HepG2 (cell line): ENCODE data around the gene NXN. TPM values are rescaled to one million over a fixed set of nuclear protein-coding genes. Genes with fewer than 3 reads are reported as not detected.

ENCODE experiments used
- ATF7-NPFF ChIP-seq: sonication (generic); formaldehyde crosslinking; IDR thresholded peaks from 2 replicates; pipeline ENCODE4 v1.8.1; 2023; ENCODE audit warnings: mild to moderate bottlenecking, low read depth, missing genetic modification reagents, moderate library complexity
- FOXP4 ChIP-seq: sonication (generic); formaldehyde crosslinking; IDR thresholded peaks from 2 replicates; pipeline ENCODE4 v1.4.0; 2020; ENCODE audit warnings: missing genetic modification reagents
- KLF15 ChIP-seq: sonication (generic); formaldehyde crosslinking; IDR thresholded peaks from 2 replicates; pipeline ENCODE4 v1.8.1; 2023; ENCODE audit warnings: borderline replicate concordance, mild to moderate bottlenecking, inconsistent platforms, missing genetic modification reagents, mixed read lengths
- MED8 ChIP-seq: sonication (generic); formaldehyde crosslinking; IDR thresholded peaks from 2 replicates; pipeline ENCODE4 v1.8.1; 2023; ENCODE audit warnings: mild to moderate bottlenecking, missing genetic modification reagents; ENCODE audit not compliant: insufficient replicate concordance
- NR1H2 ChIP-seq: sonication (generic); formaldehyde crosslinking; IDR thresholded peaks from 2 replicates; pipeline ENCODE4 v1.8.1; 2022; ENCODE audit warnings: low read depth, missing genetic modification reagents, borderline replicate concordance
- PCBP1 ChIP-seq: fragments of 200-400 bp; formaldehyde crosslinking; IDR thresholded peaks from 2 replicates; pipeline ENCODE4 v1.6.1; 2017; ENCODE audit warnings: mild to moderate bottlenecking, low read depth, low read length, borderline replicate concordance
- POLR2A ChIP-seq, 2 experiments: IDR thresholded peaks; 2 replicates each; pipeline ENCODE4 v1.6.1; 2011; ENCODE audit warnings: low read depth in 2 of 2, low read length in 2 of 2, mild to moderate bottlenecking in 1 of 2, moderate library complexity in 1 of 2; ENCODE audit not compliant: insufficient read depth in 1 of 2
- RXRA ChIP-seq: sonication (generic); formaldehyde crosslinking; IDR thresholded peaks from 2 replicates; pipeline ENCODE4 v1.5.1; 2020; ENCODE audit warnings: missing genetic modification reagents
- SALL1 ChIP-seq: sonication (generic); formaldehyde crosslinking; IDR thresholded peaks from 2 replicates; pipeline ENCODE4 v1.8.0; 2022; ENCODE audit warnings: mild to moderate bottlenecking, missing genetic modification reagents
- SMC3 ChIP-seq: IDR thresholded peaks from 2 replicates; pipeline ENCODE4 v1.6.1; 2011; ENCODE audit warnings: low read length, improper control_type of control experiment
- SOX5 ChIP-seq: IDR thresholded peaks from 2 replicates; pipeline ENCODE4 v1.6.1; 2016; ENCODE audit warnings: borderline replicate concordance
- ZBTB14 ChIP-seq: sonication (generic); formaldehyde crosslinking; IDR thresholded peaks from 2 replicates; pipeline ENCODE4 v1.4.0; 2020; ENCODE audit warnings: missing genetic modification reagents
- ZC3H4 ChIP-seq: sonication (generic); formaldehyde crosslinking; IDR thresholded peaks from 2 replicates; pipeline ENCODE4 v1.4.0; 2020; ENCODE audit warnings: missing genetic modification reagents, borderline replicate concordance
- ZMYM2 ChIP-seq: sonication (generic); formaldehyde crosslinking; IDR thresholded peaks from 2 replicates; pipeline ENCODE4 v1.8.0; 2022; ENCODE audit warnings: mild to moderate bottlenecking, missing genetic modification reagents
- ZNF143 ChIP-seq: sonication (generic); formaldehyde crosslinking; IDR thresholded peaks from 2 replicates; pipeline ENCODE4 v1.4.0; 2020; ENCODE audit warnings: missing genetic modification reagents
- ZNF335 ChIP-seq: sonication (generic); formaldehyde crosslinking; IDR thresholded peaks from 2 replicates; pipeline ENCODE4 v1.4.0; 2020; ENCODE audit warnings: missing genetic modification reagents
- ZNF383 ChIP-seq: sonication (generic); formaldehyde crosslinking; IDR thresholded peaks from 2 replicates; pipeline ENCODE4 v1.4.0; 2020; ENCODE audit warnings: missing genetic modification reagents, mild to moderate bottlenecking, borderline replicate concordance
- ZNF564 ChIP-seq: sonication (generic); formaldehyde crosslinking; IDR thresholded peaks from 2 replicates; pipeline ENCODE4 v1.8.1; 2023; ENCODE audit warnings: mild to moderate bottlenecking, missing genetic modification reagents
- polyA plus RNA-seq, 8 experiments: library from polyadenylated mRNA; depleted of rRNA in 3 of 8; stranded (reverse) in 7 of 8; unstranded in 1 of 8; fragments of >200 nt; fragmentation: Illumina TruSeq in 4 of 8; extraction: Trizol in 4 of 8; gene quantifications; 2 replicates each; pipeline versions ENCODE4 v1.2.1 to v1.2.3, GENCODE V29; 2011 to 2016; ENCODE audit warnings: low read depth in 4 of 8, missing spikeins in 1 of 8, mixed read lengths in 1 of 8; ENCODE audit not compliant: insufficient read depth in 1 of 8
- total RNA-seq, 5 experiments: library from RNA; depleted of rRNA; stranded (reverse); fragments of >200 nt; fragmentation: Illumina TruSeq; extraction: Trizol; gene quantifications; 2 replicates each; pipeline ENCODE4 v1.2.3, GENCODE V29; 2016; ENCODE audit warnings: low read depth in 1 of 5
- TF ChIP-seq, protein P1 (sequence below): sonication (generic); formaldehyde crosslinking; conservative IDR thresholded peaks from 2 replicates; pipeline ENCODE4 v1.5.0; 2020; ENCODE audit warnings: missing genetic modification reagents
- TF ChIP-seq, protein P2 (sequence below), 2 experiments: sonication (generic) in 1 of 2; formaldehyde crosslinking in 1 of 2; IDR thresholded peaks; 2 replicates each; pipeline versions ENCODE4 v1.5.1 to v1.6.1; 2011 to 2020; ENCODE audit warnings: borderline replicate concordance in 1 of 2, low read depth in 1 of 2, low read length in 1 of 2, mild to moderate bottlenecking in 1 of 2, missing genetic modification reagents in 1 of 2, moderate library complexity in 1 of 2
- TF ChIP-seq, protein P3 (sequence below): sonication (generic); formaldehyde crosslinking; IDR thresholded peaks from 2 replicates; pipeline ENCODE4 v1.9.0; 2022; ENCODE audit warnings: low read depth, missing genetic modification reagents

Gene NXN
- total and polyA plus RNA-seq, 2 of the 13 experiments (the other 11 are each of a cell fraction or from before 2014, with no cell fraction given) = 22.2 to 24.3 TPM

- TF ChIP-seq, protein P1, sequence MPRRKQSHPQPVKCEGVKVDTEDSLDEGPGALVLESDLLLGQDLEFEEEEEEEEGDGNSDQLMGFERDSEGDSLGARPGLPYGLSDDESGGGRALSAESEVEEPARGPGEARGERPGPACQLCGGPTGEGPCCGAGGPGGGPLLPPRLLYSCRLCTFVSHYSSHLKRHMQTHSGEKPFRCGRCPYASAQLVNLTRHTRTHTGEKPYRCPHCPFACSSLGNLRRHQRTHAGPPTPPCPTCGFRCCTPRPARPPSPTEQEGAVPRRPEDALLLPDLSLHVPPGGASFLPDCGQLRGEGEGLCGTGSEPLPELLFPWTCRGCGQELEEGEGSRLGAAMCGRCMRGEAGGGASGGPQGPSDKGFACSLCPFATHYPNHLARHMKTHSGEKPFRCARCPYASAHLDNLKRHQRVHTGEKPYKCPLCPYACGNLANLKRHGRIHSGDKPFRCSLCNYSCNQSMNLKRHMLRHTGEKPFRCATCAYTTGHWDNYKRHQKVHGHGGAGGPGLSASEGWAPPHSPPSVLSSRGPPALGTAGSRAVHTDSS = no peak
- no peak for TF ChIP-seq POLR2A (IDR thresholded peaks at IDR 0.05; ENCODE audit: insufficient read depth in 1 of 2, low read depth in 2 of 2, low read length in 2 of 2)
- no peak for TF ChIP-seq PCBP1
- no peak for TF ChIP-seq SMC3
- peak; percentile 40 for TF ChIP-seq SALL1
- 0 out of 2 replicates have a peak, but pooled peaks have one; percentile 24 for TF ChIP-seq ZMYM2 (CRISPR knock-in tag)
- TF ChIP-seq SOX5 (CRISPR knock-in tag) = peak; percentile 22; the same call in 1 of the 2 replicates
- no peak for TF ChIP-seq ATF7-NPFF (CRISPR knock-in tag)
- TF ChIP-seq, protein P2, sequence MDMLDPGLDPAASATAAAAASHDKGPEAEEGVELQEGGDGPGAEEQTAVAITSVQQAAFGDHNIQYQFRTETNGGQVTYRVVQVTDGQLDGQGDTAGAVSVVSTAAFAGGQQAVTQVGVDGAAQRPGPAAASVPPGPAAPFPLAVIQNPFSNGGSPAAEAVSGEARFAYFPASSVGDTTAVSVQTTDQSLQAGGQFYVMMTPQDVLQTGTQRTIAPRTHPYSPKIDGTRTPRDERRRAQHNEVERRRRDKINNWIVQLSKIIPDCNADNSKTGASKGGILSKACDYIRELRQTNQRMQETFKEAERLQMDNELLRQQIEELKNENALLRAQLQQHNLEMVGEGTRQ (IDR thresholded peaks at IDR 0.05; ENCODE audit: low read depth, low read length) = peak; percentile 18; the same call in 1 of the 2 replicates
- TF ChIP-seq, protein P2 (CRISPR knock-in tag; IDR thresholded peaks at IDR 0.05; ENCODE audit: borderline replicate concordance) = peak; percentile 68; the same call in 1 of the 2 replicates
- TF ChIP-seq RXRA = peak; percentile 42; the same call in 1 of the 2 replicates
- peak; percentile 76; the same call in 1 of the 2 replicates for TF ChIP-seq ZNF564
- TF ChIP-seq MED8 (CRISPR knock-in tag) = no peak
- TF ChIP-seq ZNF383 (CRISPR knock-in tag) = no peak
- TF ChIP-seq ZNF143 (CRISPR knock-in tag) = 0 out of 2 replicates have a peak, but pooled peaks have one; percentile 13
- TF ChIP-seq ZC3H4 = no peak
- no peak for TF ChIP-seq KLF15
- TF ChIP-seq ZBTB14 (CRISPR knock-in tag) = no peak
- TF ChIP-seq FOXP4 (CRISPR knock-in tag) = 0 out of 2 replicates have a peak, but pooled peaks have one; percentile 20
- TF ChIP-seq ZNF335 (CRISPR knock-in tag) = no peak
- TF ChIP-seq, protein P3, sequence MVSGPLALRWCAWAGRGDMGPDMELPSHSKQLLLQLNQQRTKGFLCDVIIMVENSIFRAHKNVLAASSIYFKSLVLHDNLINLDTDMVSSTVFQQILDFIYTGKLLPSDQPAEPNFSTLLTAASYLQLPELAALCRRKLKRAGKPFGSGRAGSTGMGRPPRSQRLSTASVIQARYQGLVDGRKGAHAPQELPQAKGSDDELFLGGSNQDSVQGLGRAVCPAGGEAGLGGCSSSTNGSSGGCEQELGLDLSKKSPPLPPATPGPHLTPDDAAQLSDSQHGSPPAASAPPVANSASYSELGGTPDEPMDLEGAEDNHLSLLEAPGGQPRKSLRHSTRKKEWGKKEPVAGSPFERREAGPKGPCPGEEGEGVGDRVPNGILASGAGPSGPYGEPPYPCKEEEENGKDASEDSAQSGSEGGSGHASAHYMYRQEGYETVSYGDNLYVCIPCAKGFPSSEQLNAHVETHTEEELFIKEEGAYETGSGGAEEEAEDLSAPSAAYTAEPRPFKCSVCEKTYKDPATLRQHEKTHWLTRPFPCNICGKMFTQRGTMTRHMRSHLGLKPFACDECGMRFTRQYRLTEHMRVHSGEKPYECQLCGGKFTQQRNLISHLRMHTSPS (CRISPR knock-in tag) = no peak
- no peak for TF ChIP-seq NR1H2 (CRISPR knock-in tag)
Observed at GRCh38 chr17:986322-986929, 6.8 kb upstream of the NXN start (continued).
